Upper lobe of left lung (tissue), 4 donors: ENCODE measurements around the gene SLCO3A1.

Source experiments
- CTCF ChIP-seq, 6 experiments: fragments of 450-650 bp in 4 of 6; fragments of 200-600 bp in 2 of 6; sonication (generic) in 2 of 6; IDR thresholded peaks; one replicate each; pipeline ENCODE4 v1.5.1; 2016 to 2019; ENCODE audit warnings: antibody characterized with exemption in 6 of 6
- EP300 ChIP-seq, 4 donors: sonication (generic); formaldehyde crosslinking; IDR thresholded peaks; one replicate each; pipeline ENCODE4 v1.5.1; 2017; ENCODE audit warnings: antibody characterized with exemption in 4 of 4, control low read depth in 2 of 4
- POLR2A ChIP-seq, 4 donors: fragments of 450-650 bp; IDR thresholded peaks; one replicate each; pipeline ENCODE4 v1.5.1; 2016 to 2017; ENCODE audit warnings: antibody characterized with exemption in 4 of 4, mild to moderate bottlenecking in 2 of 4

- TF ChIP-seq CTCF (IDR thresholded peaks at IDR 0.05), result no peak
- TF ChIP-seq EP300 (IDR thresholded peaks at IDR 0.05), result no peak
- TF ChIP-seq POLR2A (IDR thresholded peaks at IDR 0.05), result no peak
Observed at GRCh38 chr15:91863621-91864255, 10.2 kb downstream of the SLCO3A1 start.
